ENCODE results near the gene TBC1D22A.

Gene TBC1D22A

DNA sequence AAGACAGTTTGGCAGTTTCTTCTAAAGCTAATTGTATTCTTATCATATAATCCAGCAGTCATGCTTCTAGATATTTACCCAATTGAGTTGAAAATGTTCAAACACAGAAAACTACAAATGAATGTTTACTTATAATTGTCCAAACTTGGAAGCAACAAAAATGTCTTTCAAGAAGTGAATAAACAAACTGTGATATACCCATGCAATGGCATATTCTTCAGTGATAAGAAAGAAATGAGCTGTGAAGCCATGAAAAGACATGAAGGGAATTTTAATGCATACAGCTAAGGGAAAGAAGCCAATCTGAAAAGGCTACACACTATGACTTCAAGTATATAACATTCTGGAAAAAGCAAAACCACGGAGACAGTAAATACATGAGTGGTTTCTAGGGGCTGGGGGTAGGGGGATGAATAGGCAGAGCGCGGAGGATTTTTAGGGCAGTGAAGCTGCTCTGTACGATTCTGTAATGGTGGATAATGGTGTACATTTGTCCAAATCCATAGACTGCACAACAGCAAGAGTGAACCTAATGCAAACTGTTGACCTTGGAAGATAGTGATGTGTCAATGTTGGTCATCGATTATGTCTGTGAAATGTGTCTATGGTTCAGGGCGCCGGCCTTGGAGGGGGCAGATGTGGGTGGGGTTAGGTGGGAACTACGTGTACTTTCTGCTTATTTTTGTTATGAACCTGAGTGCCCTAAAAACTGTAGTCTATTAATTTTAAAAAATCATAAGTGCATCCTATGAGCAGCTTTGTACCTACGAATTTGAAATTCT lies 424.9 kb downstream of the TBC1D22A start:
- TF ChIP-seq, protein P1, sequence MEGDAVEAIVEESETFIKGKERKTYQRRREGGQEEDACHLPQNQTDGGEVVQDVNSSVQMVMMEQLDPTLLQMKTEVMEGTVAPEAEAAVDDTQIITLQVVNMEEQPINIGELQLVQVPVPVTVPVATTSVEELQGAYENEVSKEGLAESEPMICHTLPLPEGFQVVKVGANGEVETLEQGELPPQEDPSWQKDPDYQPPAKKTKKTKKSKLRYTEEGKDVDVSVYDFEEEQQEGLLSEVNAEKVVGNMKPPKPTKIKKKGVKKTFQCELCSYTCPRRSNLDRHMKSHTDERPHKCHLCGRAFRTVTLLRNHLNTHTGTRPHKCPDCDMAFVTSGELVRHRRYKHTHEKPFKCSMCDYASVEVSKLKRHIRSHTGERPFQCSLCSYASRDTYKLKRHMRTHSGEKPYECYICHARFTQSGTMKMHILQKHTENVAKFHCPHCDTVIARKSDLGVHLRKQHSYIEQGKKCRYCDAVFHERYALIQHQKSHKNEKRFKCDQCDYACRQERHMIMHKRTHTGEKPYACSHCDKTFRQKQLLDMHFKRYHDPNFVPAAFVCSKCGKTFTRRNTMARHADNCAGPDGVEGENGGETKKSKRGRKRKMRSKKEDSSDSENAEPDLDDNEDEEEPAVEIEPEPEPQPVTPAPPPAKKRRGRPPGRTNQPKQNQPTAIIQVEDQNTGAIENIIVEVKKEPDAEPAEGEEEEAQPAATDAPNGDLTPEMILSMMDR (IDR thresholded peaks at IDR 0.05; ENCODE audit: insufficient read depth, low read length, missing control alignments) = no peak
- no peak for DNase-seq (ENCODE audit: low read depth, low spot score)
- no peak overlapping the region for H3K4me3 ChIP-seq (ENCODE audit: low read depth, low read length)
- CTCF ChIA-PET = no interaction called here
- POLR2A ChIA-PET = no interaction called here

DNA sequence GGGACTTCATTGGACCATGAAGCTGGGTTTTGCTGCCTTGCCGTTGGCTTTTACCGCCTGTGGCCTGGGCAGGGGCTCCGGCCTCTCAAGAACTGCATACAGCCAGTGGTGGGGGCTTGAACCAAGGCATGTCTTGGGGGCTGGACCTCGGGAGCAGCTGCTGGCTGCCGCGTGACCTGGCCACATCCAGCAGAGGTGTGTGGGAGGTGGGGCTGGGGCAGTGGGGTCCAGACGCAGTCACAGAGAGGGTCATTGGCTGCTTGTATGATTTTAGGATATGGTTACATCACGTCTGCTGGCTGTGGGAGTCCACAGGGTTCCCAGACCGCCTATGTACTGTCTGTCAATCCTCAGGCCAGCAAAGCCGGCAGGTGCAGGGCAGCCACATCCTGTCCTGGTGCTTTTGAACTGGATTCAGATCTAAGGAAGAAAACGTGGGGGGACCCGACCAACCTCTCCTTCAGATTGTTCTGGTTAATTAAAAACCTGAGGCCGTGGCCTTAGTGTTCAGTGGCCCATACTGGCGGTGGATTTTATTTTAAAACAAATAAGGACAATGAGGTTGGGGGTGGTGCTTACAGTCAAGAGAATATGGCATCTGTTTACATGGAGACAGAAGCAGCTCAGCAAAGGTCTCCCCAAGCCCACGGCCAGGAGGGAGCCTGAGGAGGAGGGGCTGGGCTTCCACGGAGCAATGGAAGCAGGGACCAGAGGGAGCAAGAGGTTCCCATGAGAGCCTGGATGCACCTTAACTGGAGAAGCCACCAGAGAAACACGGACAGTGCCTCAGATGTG lies 426.0 kb downstream of the TBC1D22A start:
- POLR2A ChIA-PET = no interaction called here

DNA sequence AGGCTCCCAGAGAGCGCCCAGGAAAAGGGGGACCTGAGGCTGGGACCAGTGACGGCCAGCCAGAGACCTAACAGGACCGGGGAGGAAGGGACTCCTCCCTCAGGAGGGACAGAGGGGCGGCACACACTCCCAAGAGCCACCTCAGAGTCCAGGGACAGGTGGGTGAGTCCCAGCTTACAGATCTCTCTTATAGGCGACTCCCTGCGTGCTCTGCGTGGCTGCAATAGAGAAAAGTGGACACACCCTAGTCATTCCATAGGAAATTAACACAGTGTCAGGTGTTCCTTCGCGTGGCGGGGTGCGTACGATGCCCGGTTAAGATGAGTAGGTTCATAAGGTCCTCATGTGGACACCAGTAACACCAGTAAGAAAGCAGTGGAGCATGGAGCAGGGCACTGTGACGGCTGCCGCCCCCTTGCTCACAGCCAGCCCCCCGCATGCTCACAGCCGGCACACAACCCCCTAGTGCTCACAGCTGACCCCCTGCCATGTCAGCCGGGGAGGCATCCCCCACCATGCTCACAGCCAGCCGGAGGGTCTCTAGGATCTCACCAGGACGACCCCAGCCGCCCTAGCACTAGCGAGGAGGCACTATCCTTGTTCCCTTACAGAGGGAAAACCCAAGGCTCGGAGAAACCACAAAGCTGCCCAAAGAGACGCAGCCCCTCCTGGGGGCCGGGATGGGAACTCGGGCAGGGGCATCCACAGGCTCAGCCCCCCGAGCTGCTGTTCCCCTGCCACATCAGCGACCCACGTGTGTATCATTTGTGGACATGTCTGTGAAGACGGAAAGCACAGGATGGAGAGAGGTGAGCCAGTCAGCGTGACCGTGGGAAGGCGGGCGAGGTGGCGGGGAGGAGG lies 426.8 kb downstream of the TBC1D22A start:
- DNase-seq (ENCODE audit: low read depth, low spot score) = no peak
- TF ChIP-seq, protein P1 (IDR thresholded peaks at IDR 0.05; ENCODE audit: insufficient read depth, low read length, missing control alignments) = no peak
- CTCF ChIA-PET = no interaction called here
- POLR2A ChIA-PET = no interaction called here
- no peak overlapping the region for H3K4me3 ChIP-seq (ENCODE audit: low read depth, low read length)

More for the DNA sequence above, 426.0 kb downstream of the TBC1D22A start:
- H3K4me3 ChIP-seq (ENCODE audit: low read depth, low read length) = no peak overlapping the region
- CTCF ChIA-PET = no interaction called here
- TF ChIP-seq, protein P1 (IDR thresholded peaks at IDR 0.05; ENCODE audit: insufficient read depth, low read length, missing control alignments) = no peak
- no peak for DNase-seq (ENCODE audit: low read depth, low spot score)

DNA sequence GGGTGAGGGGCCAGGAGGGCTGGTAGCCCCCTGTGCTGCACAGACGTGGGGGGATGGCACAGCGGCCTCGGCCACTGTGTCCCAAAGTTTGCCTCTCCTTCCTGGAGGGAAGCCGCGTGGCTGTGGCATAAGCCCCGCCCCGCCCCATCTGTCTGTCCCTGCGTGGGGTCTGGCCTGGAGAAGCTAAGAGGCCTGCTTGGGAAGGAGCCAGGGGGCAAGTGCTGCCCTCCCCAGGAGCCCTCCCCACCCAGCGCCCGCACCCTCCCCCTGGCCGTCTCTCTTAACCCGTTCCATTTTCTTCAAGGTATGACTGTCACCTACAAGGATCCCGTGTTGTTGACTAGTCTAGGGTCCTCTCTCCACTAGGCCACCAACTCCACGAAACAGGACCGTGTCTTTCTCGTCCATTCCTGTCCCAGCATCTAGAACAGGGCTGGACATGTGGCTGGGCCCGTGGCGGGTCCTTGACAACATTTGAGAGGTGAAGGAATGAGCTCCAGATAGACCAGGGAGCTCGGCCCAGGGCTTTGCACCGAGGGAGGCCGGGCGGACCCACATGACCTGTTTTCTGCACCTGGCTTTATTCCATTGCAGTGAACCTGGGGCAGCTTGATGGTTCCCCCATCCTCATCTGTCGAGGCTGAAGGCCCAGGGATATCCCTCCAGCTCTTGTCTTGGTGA lies 428.0 kb downstream of the TBC1D22A start:
- TF ChIP-seq, protein P1 (IDR thresholded peaks at IDR 0.05; ENCODE audit: insufficient read depth, low read length, missing control alignments) = no peak
- H3K4me3 ChIP-seq (ENCODE audit: low read depth, low read length) = no peak overlapping the region
- no peak for DNase-seq (ENCODE audit: low read depth, low spot score)
- CTCF ChIA-PET = no interaction called here
- POLR2A ChIA-PET = no interaction called here

DNA sequence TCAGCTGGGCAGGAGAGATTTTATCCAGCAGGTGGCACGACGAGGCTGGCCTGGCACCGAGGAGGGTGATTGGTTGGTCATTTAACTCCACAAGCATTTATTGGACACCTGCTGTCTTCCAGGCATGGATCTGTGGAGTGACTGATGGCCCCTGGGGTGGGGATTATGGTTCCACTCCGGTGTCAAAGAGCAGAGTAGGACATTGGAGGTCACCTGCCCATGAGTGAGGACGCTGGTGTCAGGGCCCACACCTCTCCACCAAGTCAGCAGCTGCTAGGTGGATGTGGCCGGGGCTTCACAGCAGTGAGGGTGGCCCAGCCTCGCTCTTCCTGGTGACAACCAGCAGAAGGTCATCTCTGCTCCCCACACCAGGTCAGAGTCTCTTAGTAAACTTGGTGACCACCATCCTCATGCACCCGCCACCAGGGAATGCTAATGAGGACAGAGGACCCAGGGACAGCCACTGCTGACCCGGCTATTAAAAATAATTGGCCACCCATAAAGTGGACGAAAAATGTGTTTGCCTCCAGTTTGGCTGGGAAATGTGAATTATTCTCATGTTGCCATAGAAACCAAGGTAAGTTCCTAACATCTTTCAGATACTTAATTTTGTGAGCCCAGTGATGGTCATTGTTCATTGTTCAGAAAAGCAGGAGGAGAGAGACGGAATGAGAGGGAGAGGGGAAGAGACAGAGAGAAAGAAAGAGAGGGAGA lies 428.7 kb downstream of the TBC1D22A start:
- H3K4me3 ChIP-seq (ENCODE audit: low read depth, low read length) = no peak overlapping the region
- CTCF ChIA-PET = no interaction called here
- DNase-seq (ENCODE audit: low read depth, low spot score) = no peak
- POLR2A ChIA-PET = no interaction called here
- TF ChIP-seq, protein P1 (IDR thresholded peaks at IDR 0.05; ENCODE audit: insufficient read depth, low read length, missing control alignments) = no peak
